NCI-H2196 (cell line): ENCODE measurements around the gene C5orf47.

Experiments used
- DNase-seq: peaks from one replicate; lab custom pipeline; 2025; ENCODE audit not compliant: unreplicated experiment; lab: John Stamatoyannopoulos, UW

The C5orf47 gene, protein sequence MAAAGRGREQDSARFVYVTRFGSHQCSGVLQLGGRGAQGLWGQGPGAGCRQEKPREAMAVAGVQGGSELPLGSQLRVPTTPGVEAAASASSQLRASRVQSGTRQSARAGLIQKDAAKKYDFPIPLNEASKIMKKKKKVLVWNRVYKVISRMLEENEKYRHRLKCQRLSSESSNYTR

DNA sequence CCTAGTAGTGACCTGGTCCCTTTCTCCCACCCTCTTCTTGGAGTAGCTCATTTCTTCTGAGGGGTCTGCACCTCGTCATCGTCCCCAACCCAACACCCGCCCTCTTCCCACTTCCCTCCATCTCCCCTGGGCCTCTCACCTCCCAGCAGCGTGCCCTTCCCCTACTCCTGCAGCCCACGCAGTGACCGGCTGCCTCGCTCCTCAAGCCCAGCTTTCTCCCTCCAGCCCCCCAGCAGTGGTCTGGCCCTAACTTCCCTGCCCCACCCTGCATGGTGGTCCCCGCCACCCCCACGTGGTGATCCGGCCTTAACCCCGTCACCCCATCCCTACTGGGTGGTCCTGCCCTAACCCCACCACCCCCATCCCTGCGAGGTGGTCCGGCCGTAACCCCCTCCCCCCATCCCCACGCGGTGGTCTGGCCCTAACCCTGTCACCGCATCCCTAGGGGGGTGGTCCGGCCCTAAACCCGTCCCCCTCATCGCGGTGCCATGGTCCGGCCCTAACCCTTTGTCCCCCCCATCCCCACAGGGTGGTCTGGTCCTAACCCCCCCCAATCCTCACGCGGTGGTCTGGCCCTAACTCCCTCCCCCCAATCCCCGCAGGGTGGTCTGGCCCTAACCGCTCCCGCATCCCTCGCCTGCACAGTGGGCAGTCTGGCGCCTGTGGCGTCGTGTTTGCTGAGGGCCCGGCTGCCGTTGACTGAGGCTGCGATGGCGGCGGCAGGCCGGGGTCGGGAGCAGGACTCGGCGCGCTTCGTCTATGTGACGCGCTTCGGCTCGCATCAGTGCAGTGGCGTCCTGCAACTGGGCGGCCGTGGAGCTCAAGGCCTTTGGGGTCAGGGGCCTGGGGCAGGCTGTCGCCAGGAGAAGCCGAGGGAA, at the start of gene C5orf47:
Gene C5orf47 (plus strand): TSS at position 617 of the 878 bp plus-strand sequence. CDS start 94 bp downstream, at position 711.
- DNase-seq, result no peak

DNA sequence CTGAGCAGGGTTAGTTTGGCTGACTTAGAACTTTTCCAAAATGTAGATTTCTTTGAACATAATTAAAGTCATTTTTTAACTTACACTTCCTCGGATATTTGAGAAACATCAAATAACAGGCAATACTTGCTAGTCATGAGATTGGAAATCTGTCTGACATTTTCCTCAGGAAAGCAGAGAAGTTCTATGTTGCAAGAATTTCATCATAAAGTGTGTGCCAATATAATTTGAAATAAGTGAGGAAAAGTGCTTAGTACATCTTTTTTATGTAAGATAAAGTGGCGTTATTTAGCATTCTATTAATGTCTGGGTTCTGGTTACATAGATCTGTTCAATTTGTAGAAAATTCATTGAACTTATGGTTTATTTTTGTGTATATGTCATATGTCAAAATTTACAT, 48.7 kb upstream of the C5orf47 start:
- no peak for DNase-seq

DNA sequence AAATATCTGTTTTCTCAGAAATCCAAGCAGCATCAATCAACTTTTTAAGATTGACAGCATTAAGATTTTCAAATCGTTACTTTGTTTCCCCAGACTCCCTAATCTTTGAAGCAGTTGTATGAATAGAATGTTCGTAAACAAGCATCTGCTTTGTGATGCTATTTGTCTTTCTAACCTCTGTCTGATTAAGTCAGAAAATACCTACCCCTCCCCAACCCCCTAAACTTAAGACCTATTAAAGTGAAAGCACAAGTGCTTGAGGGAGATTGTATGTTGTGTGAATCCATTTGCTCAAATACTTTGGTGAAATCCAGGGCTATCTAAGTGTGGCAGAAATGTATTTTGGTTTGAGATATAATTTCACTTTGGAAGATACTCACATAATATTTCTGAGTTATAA, 47.9 kb upstream of the C5orf47 start:
- no peak for DNase-seq

DNA sequence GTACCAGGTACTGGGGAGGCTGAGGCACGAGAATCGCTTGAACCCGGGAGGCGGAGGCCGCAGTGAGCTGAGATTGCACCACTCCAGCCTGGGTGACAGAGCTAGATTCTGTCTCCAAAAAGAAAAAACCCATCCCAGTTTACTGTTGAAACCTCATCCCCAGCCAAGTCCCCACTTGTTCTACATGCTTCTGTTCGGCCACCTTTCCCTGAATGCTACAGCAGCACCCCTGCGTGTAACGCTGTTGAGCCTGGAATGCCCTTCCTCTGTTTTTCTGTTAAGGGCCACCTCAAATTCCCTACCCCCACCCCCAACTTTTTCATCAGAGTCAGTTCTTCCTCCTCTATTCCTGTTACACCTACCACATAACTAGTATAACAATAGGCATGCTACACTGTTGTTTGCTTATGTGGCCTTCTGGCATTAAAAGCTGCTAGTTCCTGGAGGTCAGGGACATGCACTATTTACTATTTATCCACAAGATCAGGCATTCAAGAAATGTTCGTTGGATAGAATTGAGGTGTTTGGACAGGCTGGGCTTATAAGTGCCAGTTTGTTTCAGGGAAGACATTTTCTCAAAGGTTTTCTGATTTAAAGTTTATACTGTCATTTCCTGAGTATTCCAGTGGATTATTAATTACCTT, 47.1 kb upstream of the C5orf47 start:
- DNase-seq, result no peak

DNA sequence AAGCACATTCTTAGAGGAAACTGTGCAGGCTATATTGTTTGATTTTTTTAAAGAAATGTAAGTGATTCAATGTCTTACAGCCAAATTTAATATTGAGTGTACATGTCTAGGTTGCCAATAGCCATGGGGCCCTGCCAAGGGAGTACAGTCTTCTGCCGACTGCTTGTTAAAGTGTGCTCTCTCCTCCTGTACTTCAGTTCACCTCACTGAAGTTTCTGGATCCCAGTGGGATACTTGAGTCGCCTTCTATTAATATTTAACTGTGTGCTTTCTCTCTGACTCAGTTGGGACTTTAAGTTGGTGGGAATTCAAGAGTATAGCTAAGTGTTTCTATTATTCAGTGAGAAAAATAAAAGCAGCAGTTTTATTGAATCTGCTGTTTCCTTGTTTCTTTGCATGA, 44.5 kb upstream of the C5orf47 start:
- no peak for DNase-seq

DNA sequence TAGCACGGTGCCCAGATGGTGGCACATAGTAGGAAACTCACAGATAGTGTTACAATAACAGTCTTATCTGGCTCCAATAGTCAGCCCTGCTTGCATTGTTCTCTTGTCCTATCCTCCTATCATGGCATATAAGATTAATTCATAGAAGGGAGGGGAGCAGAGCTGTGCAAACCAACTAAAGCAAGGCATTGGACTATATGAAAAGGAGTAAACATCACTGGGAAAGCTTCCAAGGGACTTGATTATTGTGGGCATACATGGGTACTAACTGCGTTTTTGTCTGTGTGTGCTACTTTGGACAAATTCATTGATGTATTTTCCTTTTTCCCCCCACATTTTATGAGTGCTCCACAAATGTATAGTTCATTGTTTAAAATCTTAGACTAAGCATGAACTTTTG, 43.8 kb upstream of the C5orf47 start:
- DNase-seq, result no peak

DNA sequence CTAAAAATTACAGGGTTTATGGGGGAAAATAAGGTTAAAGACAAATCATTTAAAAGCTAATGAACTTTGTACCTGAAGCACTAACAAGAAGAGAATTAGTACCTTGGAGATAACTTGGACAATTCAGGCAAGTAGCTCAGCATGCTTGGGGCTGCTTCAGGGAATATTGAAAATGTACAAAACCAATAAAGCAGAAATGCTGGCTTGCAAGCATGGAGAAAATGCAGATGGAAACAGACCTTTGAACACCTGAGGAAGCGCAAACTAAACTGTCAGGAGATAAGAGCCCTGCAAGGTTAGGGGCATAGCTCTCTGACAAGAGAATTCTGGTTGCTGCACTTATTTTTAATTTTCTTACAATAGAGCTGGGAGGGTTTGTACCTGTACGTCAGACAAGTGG, 42.6 kb upstream of the C5orf47 start:
- DNase-seq, result no peak

DNA sequence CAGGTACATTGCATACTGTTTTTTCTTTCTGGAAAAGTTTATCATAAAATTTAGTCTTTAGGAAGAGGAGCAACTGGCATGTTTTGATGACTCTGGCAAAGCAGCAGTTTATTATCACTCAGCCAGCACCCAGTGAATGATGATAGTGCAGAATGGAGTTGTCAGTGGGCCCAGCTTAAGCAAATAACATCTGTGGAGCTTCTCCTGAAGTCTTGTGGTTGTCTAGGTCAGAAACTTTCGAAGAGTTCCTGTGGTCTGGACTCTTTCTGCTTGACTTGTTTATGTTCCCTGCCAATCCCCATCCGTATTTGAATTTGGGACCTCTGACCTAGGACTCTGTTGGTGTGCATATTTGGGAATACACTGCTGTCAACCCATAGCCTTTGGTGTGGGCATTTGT, 38.1 kb upstream of the C5orf47 start:
- no peak for DNase-seq

DNA sequence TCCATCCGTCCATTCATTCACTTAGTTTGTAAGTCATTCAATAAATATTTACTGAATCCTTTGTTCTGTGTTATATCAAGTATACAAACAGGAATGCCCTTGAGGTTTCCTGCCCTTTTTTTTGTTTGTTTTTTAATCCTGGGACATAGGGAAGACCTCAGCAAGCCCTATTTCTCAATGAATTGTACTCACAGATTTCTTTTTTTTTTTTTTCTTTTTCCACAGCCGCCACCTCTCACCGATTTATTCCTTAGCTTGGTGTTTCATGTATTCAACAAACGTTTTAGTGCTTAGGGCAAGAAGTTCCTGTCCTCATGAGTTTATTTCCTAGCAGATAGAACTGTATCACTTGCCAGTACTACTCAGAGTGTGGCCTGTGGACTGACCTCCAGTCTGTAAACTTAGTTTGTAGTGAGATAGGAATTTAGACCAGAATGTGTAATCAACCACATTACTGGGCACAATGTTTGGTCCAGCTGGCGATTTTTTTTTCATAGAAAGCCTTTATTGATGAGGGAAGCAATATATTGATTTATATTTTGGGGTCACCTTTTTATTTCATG, 35.4 kb upstream of the C5orf47 start:
- DNase-seq, result no peak

DNA sequence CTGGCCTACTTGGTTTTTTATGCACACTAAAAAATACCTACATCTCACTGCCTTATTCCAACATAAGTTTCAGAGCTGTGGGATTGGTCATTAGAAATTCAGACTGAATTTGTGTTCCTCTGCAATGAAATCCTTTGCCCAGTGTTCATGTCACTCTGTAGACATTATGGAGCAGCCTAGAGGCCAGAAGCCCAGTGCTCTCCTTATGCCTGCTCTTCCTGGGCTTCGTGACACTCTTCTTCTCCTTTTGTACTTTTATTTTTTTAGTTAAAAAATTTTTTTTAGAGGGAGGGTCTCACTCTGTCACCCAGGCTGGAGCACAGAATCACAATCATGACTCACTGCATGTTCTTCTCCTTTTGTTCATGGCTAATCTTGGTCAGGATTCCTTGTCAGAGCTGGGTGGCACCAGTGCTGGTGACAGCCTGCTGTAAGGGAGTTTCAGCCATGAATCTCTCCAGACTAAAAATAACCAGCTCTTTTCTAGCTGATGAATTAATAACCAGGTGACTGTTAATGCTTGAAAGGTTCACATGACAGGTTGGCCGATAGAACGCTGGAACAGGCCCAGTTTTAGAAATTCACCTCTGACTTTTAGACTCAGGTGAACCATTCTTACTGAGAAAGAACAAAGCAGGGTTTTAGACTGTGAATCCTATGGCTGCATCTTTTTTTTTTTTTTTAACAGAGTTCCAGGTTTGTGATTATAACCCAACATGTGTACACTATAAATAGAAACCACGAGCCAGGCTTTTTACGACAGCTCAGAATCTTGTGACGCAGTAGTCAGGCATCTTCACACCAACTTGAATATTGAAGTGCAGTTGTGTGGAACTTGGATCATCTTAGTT, 34.1 kb upstream of the C5orf47 start:
- DNase-seq, result no peak

DNA sequence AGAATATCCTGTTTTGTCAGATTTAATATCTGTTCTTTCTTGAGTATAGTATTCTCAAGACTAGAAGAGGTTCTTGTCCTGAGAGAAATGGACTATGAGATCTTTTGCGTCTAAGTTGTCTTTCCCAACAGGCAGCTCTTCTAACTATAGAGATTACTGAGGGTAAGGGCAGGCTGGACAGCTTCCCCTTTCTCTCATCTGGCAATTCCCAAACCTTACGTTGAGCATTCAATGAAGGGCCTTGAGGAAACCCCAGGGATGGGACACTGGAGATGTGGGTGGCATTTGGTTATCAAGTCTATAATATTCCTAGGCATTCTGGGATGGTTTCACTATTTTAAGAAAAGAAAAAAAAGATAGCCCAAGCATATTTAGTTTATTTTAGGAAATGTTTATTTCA, 28.0 kb upstream of the C5orf47 start:
- no peak for DNase-seq

DNA sequence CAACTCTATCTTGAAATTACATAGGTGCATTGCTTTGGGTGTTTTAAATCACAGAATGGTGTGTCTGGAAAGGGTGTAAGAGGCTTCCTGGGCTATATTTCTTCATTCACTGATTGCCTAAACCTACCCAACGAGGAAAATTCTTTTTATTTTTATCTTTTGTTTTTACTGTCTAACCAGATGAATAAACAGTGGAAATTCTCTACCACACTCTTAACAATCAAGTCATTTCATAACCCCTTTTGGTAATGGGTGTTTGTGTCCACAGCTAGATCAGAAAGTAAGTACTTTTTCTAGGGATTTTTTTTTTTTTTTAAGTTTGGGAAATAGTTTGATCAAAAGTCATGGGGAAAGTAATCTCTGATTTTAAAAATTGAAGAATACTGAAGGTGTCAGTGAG, 27.6 kb upstream of the C5orf47 start:
- DNase-seq, result no peak

DNA sequence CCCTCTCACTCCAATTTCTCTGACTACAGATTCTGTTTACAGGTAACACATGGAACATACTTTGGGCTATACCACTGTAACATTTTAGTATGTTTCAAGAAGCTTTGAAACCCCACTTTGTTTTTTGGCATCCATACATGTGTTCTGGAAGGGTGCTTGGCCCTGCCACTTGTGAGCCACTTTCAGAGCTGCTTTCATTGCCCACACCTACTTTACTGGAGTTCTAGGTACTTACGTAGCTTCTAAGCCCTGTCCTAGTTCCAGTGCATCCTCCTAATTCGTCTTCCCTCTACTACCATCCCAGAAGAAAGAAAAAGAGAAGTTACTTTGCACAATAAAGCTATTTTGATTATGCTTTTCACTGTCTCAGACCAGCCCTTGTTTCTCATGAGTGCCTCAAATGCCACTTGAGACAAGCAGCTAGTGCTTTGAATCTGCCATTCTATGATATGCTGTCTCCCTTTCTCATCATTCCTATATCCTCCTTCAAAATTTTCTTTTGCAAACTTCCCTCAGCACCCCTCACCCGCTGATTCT, 26.5 kb upstream of the C5orf47 start:
- DNase-seq, result no peak

DNA sequence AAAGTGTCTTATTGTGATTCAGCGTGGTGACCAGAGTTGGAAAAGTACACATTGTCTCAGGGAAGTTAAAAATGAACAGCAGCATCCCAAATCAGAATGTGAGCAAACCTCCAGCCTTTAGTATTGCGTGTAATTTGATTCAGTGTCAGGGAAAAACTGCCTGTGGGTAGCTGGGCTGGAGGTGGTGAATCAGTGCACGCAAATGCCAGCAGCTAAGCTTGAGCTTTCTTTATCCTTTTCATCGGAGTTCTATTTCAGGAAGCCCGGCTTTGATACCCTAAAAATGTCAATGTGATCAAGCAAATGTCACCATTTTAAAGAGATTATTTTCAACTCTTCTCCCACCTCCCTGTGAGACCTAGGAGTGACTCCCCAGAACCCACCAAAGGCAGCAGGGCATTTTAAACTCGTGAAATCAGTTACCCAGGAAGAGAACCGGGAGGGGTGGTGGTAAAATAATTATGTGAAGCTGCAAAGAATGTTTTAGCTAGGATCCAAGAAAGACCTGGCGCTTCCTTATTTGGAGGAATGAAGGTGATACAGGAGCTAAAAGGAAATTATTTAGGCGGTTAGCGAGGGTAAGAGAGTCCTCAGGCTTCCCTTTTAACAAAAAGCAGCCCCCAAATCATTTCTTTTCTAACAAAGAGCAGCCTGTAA, 25.7 kb upstream of the C5orf47 start:
- no peak for DNase-seq

DNA sequence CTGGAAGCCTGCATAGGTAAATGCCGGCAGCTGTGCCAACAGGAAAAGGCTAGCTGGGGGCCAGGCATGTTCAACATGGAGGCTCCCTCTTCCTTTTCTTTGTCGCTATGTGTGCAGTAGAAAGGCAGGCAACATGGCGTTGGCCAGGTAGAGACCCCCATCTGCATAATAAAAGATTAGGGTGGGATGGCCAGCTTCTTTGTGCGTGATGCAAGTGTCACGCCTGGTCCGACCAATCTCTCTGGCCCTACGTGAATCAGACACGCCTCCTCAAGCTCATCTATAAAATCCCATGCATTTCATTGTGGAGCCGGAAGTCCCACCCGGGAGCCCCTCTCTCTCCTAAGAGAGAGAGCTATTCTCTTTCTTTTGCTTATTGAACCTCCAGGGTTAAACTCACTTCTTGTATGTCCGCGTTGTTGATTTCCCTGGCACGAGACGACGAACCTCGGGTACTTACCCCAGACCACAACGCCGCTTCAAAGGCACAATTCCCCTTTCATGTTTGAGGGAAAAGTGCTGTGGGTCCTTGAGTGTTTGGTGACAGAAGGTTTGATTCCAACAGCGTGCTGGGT, 25.0 kb upstream of the C5orf47 start:
- DNase-seq, result peak; percentile 72

DNA sequence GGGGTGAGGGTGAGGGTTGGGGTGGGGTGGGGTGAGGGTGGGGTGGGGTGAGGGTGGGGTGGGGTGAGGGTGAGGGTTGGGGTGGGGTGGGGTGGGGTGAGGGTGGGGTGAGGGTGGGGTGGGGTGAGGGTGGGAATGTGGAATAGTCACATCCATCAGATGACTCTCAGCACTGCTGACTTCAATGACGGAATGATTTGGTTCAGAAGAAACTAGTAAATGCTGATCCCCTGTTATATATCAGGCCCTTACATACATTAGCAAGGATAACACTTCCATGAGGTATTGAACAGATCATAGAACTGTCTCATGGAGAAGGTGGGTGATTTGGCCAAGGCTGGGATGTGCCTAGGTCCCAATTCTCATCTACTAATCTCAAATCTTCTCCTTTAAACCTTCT, 24.5 kb upstream of the C5orf47 start:
- DNase-seq, result no peak

DNA sequence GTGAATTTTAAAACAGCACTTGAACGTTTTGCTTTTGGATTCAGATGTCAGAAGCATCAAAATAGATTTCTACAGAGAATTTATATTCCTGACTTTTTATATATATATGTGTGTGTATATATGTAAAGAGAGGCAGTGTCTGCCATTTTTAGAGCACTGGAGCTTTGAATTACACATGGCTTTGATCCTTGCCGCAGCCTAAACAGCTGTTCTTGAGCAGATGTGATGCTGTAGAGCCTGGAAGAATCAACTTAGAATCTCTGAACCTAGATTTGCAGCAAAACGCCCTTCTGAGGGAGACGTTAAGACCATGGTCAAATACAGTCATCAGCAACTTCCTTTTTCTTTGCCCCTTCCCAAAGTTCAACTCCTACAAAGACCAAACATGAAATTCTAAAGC, 21.7 kb upstream of the C5orf47 start:
- DNase-seq, result no peak

DNA sequence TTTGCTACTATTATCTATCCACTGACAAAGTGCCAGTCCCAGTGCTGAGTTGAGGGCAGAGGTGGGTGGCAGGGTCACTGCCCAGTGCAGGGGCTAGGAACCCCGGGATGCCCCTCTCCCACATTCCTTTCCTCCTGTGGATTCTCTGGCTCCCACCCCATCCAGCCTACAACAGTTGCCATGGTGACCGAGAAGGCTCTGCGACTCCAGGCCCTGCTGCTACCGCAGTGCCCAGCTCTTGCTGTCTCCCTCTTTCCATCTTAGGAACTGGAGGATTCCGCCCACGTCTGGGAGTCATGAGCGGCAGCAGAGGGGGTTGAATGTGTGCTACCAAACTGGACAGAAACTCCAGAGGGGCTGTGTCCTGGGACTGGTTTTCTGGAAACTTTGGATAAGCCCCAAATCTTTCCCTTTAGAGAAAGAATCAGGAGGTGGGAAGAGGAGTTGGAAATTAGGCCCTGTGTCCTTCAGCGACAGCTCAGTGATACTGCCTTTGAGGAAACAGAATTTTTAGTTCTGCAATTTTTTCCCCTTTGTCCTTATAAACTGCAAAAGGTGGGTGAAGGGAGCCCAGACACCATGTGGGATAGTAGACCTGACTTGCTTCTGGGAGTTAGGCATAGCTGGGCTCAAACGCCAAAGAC, 20.7 kb upstream of the C5orf47 start:
- no peak for DNase-seq
